B cell (primary cell): ENCODE results near the gene LCN10. TPM values are rescaled to one million over a fixed set of nuclear protein-coding genes. Genes with fewer than 3 reads are reported as not detected.

ENCODE experiments used
- ATAC-seq: fragments of 200-7000 bp; cut with Tn5 transposase; one replicate; pipeline ENCODE4 v1.10.0; 2021; ENCODE audit warnings: low read depth, mild to moderate bottlenecking, moderate number of reproducible peaks, moderate library complexity
- CTCF ChIA-PET: fragments of 350-600 bp; sonication (Branson Sonifier 250); formaldehyde crosslinking; loops from one replicate; lab custom pipeline; 2021; ENCODE audit warnings: antibody characterized with exemption, inconsistent platforms; lab: Charles Lee
- POLR2A ChIA-PET: fragments of 350-600 bp; sonication (Branson Sonifier 250); formaldehyde crosslinking; loops from one replicate; lab custom pipeline; 2021; ENCODE audit warnings: antibody characterized with exemption; lab: Charles Lee
- DNase-seq: peaks from one replicate; pipeline ENCODE4 v3.0.0; 2013
- H2AFZ ChIP-seq: 2 replicates; pipeline ENCODE4 v1.6.1; 2012; ENCODE audit warnings: mild to moderate bottlenecking, low read depth, low read length; ENCODE audit not compliant: insufficient read depth, poor library complexity, severe bottlenecking
- H3K27ac ChIP-seq, 2 donors: 1 replicate in 1 of 2; 2 replicates in 1 of 2; pipeline ENCODE4 v1.5.1; 2012 to 2013; ENCODE audit warnings: low read length in 2 of 2, mild to moderate bottlenecking in 2 of 2, moderate library complexity in 1 of 2
- H3K27me3 ChIP-seq, 4 experiments: fragments of 200-600 bp in 1 of 4; sonication (generic) in 1 of 4; replicated peaks in 1 of 4; 1 replicate in 2 of 4; 2 replicates in 2 of 4; pipeline versions ENCODE4 v1.6.1 to v1.7.0; 2013 to 2016; ENCODE audit warnings: low read length in 3 of 4, mild to moderate bottlenecking in 2 of 4, mixed read lengths in 1 of 4, moderate library complexity in 1 of 4; ENCODE audit not compliant: insufficient read depth in 4 of 4, control insufficient read depth in 3 of 4; ENCODE audit errors: control extremely low read depth in 1 of 4
- H3K36me3 ChIP-seq, 2 experiments: replicated peaks in 1 of 2; 1 replicate in 1 of 2; 2 replicates in 1 of 2; pipeline versions ENCODE4 v1.6.1 to v1.7.1; 2013; ENCODE audit warnings: low read length in 1 of 2; ENCODE audit not compliant: insufficient read depth in 2 of 2, control insufficient read depth in 1 of 2; ENCODE audit errors: control extremely low read depth in 1 of 2, extremely low read depth in 1 of 2
- H3K4me1 ChIP-seq, 2 donors: fragments of 200-600 bp in 1 of 2; sonication (generic) in 1 of 2; 1 replicate in 1 of 2; 2 replicates in 1 of 2; pipeline versions ENCODE4 v1.5.1 to v1.6.1; 2013 to 2017; ENCODE audit warnings: low read length in 2 of 2; ENCODE audit not compliant: control insufficient read depth in 2 of 2, insufficient read depth in 2 of 2
- H3K4me2 ChIP-seq: replicated peaks from 2 replicates; pipeline ENCODE3; 2012; ENCODE audit warnings: mild to moderate bottlenecking, low read depth, low read length; ENCODE audit not compliant: poor library complexity, severe bottlenecking
- H3K4me3 ChIP-seq, 5 experiments: fragments of 200-600 bp in 1 of 5; sonication (generic) in 1 of 5; 1 replicate in 3 of 5; 2 replicates in 2 of 5; pipeline versions ENCODE4 v1.5.1 to v1.7.0; 2011 to 2016; ENCODE audit warnings: low read length in 4 of 5, mild to moderate bottlenecking in 4 of 5, low read depth in 2 of 5, control low read depth in 1 of 5, moderate library complexity in 1 of 5; ENCODE audit not compliant: insufficient read depth in 1 of 5; ENCODE audit errors: control extremely low read depth in 1 of 5, extremely low read depth in 1 of 5
- H3K79me2 ChIP-seq: fragments of 200-600 bp; sonication (generic); one replicate; pipeline ENCODE4 v1.6.0; 2016; ENCODE audit warnings: low read length; ENCODE audit not compliant: control insufficient read depth, insufficient read depth
- H3K9ac ChIP-seq: fragments of 200-600 bp; sonication (generic); 2 replicates; pipeline ENCODE4 v1.6.1; 2017; ENCODE audit warnings: mild to moderate bottlenecking, low read length, moderate library complexity
- H3K9me3 ChIP-seq, 3 donors: one replicate each; pipeline versions ENCODE4 v1.6.1 to v1.7.1; 2013; ENCODE audit warnings: low read length in 2 of 3; ENCODE audit not compliant: control insufficient read depth in 2 of 3, insufficient read depth in 1 of 3; ENCODE audit errors: control extremely low read depth in 1 of 3
- H4K20me1 ChIP-seq: 2 replicates; pipeline ENCODE4 v1.6.0; 2012; ENCODE audit warnings: mild to moderate bottlenecking, low read length; ENCODE audit not compliant: insufficient read depth, control insufficient read depth, poor library complexity, severe bottlenecking
- H3K27ac Mint-ChIP-seq: one replicate; pipeline ENCODE4 v1.8.0; 2021; ENCODE audit warnings: mixed read lengths
- H3K27me3 Mint-ChIP-seq: one replicate; pipeline ENCODE4 v1.8.0; 2021; ENCODE audit warnings: mixed read lengths
- H3K4me1 Mint-ChIP-seq: one replicate; pipeline ENCODE4 v1.8.0; 2021; ENCODE audit warnings: mixed read lengths
- H3K4me3 Mint-ChIP-seq: one replicate; pipeline ENCODE4 v1.8.0; 2021; ENCODE audit warnings: mixed read lengths
- H3K9me3 Mint-ChIP-seq: one replicate; pipeline ENCODE4 v1.8.0; 2022; ENCODE audit warnings: mixed read lengths; ENCODE audit not compliant: insufficient read depth
- EZH2 ChIP-seq: IDR thresholded peaks from 2 replicates; pipeline ENCODE4 v1.6.1; 2012; ENCODE audit warnings: borderline replicate concordance, low read depth, mild to moderate bottlenecking, moderate library complexity, low read length; ENCODE audit not compliant: insufficient read depth, poor library complexity, severe bottlenecking
- WGBS: methylation state at CpG from one replicate; pipeline ENCODE4 v1.1.5; 2013; ENCODE audit warnings: missing lambda C conversion rate; ENCODE audit not compliant: insufficient coverage; 5-methylcytosine and 5-hydroxymethylcytosine counted together
- intact Hi-C: fragments of 100-400 bp; cut with micrococcal nuclease; formaldehyde crosslinking; loops from one replicate; pipeline ENCODE4 v1.10.0; 2022
- polyA plus RNA-seq: library from polyadenylated mRNA; depleted of rRNA; stranded (reverse); fragments of >200 nt; gene quantifications from 2 replicates; pipeline ENCODE4 v1.2.3, GENCODE V29; 2012
- total RNA-seq, 2 donors: library from RNA; stranded (reverse); fragments of 120-200 nt in 1 of 2; gene quantifications; 1 replicate in 1 of 2; 2 replicates in 1 of 2; pipeline versions ENCODE4 v1.2.3 to v1.2.4, GENCODE V29; 2013 to 2022
- TF ChIP-seq, protein P1 (sequence below): fragments of 200-600 bp; IDR thresholded peaks from one replicate; pipeline ENCODE4 v1.8.0; 2022; ENCODE audit warnings: antibody characterized with exemption, mild to moderate bottlenecking

LCN10 gene
- total and polyA plus RNA-seq, 2 donors (not counting 1 experiment from before 2014, with no cell fraction given) = 76.3 to 93.0 TPM

GRCh38 chr9:136696502-136696901 is 46.2 kb downstream of the LCN10 start:
- intact Hi-C loops = no loop called here
- H3K4me3 Mint-ChIP-seq = no peak overlapping the region
- TF ChIP-seq, protein P1, sequence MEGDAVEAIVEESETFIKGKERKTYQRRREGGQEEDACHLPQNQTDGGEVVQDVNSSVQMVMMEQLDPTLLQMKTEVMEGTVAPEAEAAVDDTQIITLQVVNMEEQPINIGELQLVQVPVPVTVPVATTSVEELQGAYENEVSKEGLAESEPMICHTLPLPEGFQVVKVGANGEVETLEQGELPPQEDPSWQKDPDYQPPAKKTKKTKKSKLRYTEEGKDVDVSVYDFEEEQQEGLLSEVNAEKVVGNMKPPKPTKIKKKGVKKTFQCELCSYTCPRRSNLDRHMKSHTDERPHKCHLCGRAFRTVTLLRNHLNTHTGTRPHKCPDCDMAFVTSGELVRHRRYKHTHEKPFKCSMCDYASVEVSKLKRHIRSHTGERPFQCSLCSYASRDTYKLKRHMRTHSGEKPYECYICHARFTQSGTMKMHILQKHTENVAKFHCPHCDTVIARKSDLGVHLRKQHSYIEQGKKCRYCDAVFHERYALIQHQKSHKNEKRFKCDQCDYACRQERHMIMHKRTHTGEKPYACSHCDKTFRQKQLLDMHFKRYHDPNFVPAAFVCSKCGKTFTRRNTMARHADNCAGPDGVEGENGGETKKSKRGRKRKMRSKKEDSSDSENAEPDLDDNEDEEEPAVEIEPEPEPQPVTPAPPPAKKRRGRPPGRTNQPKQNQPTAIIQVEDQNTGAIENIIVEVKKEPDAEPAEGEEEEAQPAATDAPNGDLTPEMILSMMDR = no peak
- no peak for TF ChIP-seq EZH2
- DNase-seq (no peak), ATAC-seq (no peak)
- no peak overlapping the region for H3K4me3 ChIP-seq
- peaks cover 11% of the 10 kb centered on the region for H3K27me3 Mint-ChIP-seq
- no peaks in the 10 kb centered on the region for H3K9me3 Mint-ChIP-seq
- WGBS = 77% methylated on average over 7 of the region's 9 CpGs
- POLR2A ChIA-PET = interaction anchor here (0.5 kb wide), 1 partner anchor 25 kb away, joined by 15 read pairs; no protein-coding TSS in a partner anchor
- no peak overlapping the region for H3K27ac Mint-ChIP-seq
- peaks cover 0 to 34% (median 7%) of the 10 kb centered on the region in 4 experiments for H3K27me3 ChIP-seq
- peaks cover 0 to 4% (median 0%) of the 10 kb centered on the region in 3 donors for H3K9me3 ChIP-seq
- no peak overlapping the region for H3K4me2 ChIP-seq
- no peaks in the 10 kb centered on the region for H3K36me3 ChIP-seq
- peaks cover 21 to 37% of the 10 kb centered on the region in 2 donors for H3K4me1 ChIP-seq
- H3K9ac ChIP-seq = no peak overlapping the region
- CTCF ChIA-PET = interaction anchor here (1.4 kb wide), 1 partner anchor 25 kb away, joined by 5 read pairs; no protein-coding TSS in a partner anchor
- peaks cover 22% of the 10 kb centered on the region for H3K4me1 Mint-ChIP-seq
- H3K79me2 ChIP-seq = no peaks in the 10 kb centered on the region
- no peaks in the 10 kb centered on the region for H4K20me1 ChIP-seq
- H2AFZ ChIP-seq = no peak overlapping the region
- no peak overlapping the region for H3K27ac ChIP-seq

- TF ChIP-seq, protein P1 = no peak
- TF ChIP-seq EZH2 = no peak
- WGBS = 66% methylated on average over 18 of the region's 23 CpGs
- no peaks in the 10 kb centered on the region for H3K36me3 ChIP-seq
- no peak overlapping the region for H3K4me3 Mint-ChIP-seq
- peaks cover 17% of the 10 kb centered on the region for H3K4me1 Mint-ChIP-seq
- intact Hi-C loops = no loop called here
- ChIA-PET CTCF (interaction anchor here (1.2 to 2.4 kb wide), 2 partner anchors 22 to 31 kb away, joined by 3 to 7 read pairs; no protein-coding TSS in a partner anchor), POLR2A (interaction anchor here (0.5 kb wide), 1 partner anchor 24 kb away, joined by 15 read pairs; no protein-coding TSS in a partner anchor)
- H4K20me1 ChIP-seq = no peaks in the 10 kb centered on the region
- H3K27me3 ChIP-seq = peaks cover 0 to 34% (median 7%) of the 10 kb centered on the region in 4 experiments
- no peaks in the 10 kb centered on the region for H3K79me2 ChIP-seq
- no peak overlapping the region for H3K4me2 ChIP-seq
- H2AFZ ChIP-seq = no peak overlapping the region
- H3K4me1 ChIP-seq = peaks cover 15 to 32% of the 10 kb centered on the region in 2 donors
- peaks cover 11% of the 10 kb centered on the region for H3K27me3 Mint-ChIP-seq
- no peak overlapping the region for H3K4me3 ChIP-seq
- no peak overlapping the region for H3K27ac Mint-ChIP-seq
- peaks cover 0 to 4% (median 0%) of the 10 kb centered on the region in 3 donors for H3K9me3 ChIP-seq
- ATAC-seq = no peak
- no peak overlapping the region for H3K27ac ChIP-seq
- no peak for DNase-seq
- no peak overlapping the region for H3K9ac ChIP-seq
- no peaks in the 10 kb centered on the region for H3K9me3 Mint-ChIP-seq
These were observed 46.8 kb downstream of the LCN10 start for GRCh38 chr9:136695955-136696354.
